Ramos (cell line): ENCODE measurements around the gene FBXO45.
"Not testable (repeated sequence)": the region's sequence is repeated elsewhere in the genome, so short reads cannot be mapped to it uniquely, and the experiment has no call there.

Source experiments
- in situ Hi-C: fragments of 300-500 bp; cut with MboI; formaldehyde crosslinking; loops from one replicate; pipeline ENCODE4 v1.14.3; 2022; ENCODE audit warnings: low sequenced_read_pairs; ENCODE audit not compliant: unreplicated experiment

FBXO45 gene

GRCh38 chr3:196568246-196569002, at the start of gene FBXO45, which contains the start of gene WDR53:
Gene FBXO45, plus strand, starts transcription at chr3:196568660. Its CDS starts 325 bp downstream, at chr3:196568985.
Gene WDR53, minus strand, starts transcription at chr3:196568554. Its CDS starts 7,079 bp downstream, at chr3:196561475.
- in situ Hi-C loops: no loop called here

GRCh38 chr3:196518966-196519717, 49.3 kb upstream of the FBXO45 start:
- in situ Hi-C loops: loop anchor here (10.0 kb wide), 1 partner anchor 494 kb away; no protein-coding TSS in a partner anchor

GRCh38 chr3:196519718-196520082, 48.8 kb upstream of the FBXO45 start:
- in situ Hi-C loops: loop anchor here (5.0 to 10.0 kb wide), 2 partner anchors 262 to 495 kb away; no protein-coding TSS in a partner anchor

GRCh38 chr3:196521291-196521690, 47.2 kb upstream of the FBXO45 start:
- in situ Hi-C loops: loop anchor here (5.0 kb wide), 1 partner anchor 264 kb away; no protein-coding TSS in a partner anchor

- in situ Hi-C loops: loop anchor here (5.0 kb wide), 1 partner anchor 267 kb away; no protein-coding TSS in a partner anchor
Measured at GRCh38 chr3:196523841-196524240, 44.6 kb upstream of the FBXO45 start.

- in situ Hi-C loops: loop anchor here (5.0 kb wide), 1 partner anchor 267 kb away; no protein-coding TSS in a partner anchor
Measured at GRCh38 chr3:196524527-196524926, 43.9 kb upstream of the FBXO45 start.

- in situ Hi-C loops: no loop called here
Measured at GRCh38 chr3:196525141-196525540, 43.3 kb upstream of the FBXO45 start.

GRCh38 chr3:196528639-196529233, 39.7 kb upstream of the FBXO45 start:
- in situ Hi-C loops: no loop called here

GRCh38 chr3:196531418-196531817, 37.0 kb upstream of the FBXO45 start:
- in situ Hi-C loops: no loop called here

GRCh38 chr3:196533260-196533681, 35.2 kb upstream of the FBXO45 start:
- in situ Hi-C loops: no loop called here

GRCh38 chr3:196537319-196537984, 31.0 kb upstream of the FBXO45 start:
- in situ Hi-C loops: no loop called here

- in situ Hi-C loops: no loop called here
Measured at GRCh38 chr3:196541684-196542445, 26.6 kb upstream of the FBXO45 start.

GRCh38 chr3:196544491-196544992, 23.9 kb upstream of the FBXO45 start:
- in situ Hi-C loops: no loop called here

GRCh38 chr3:196546537-196546936, 21.9 kb upstream of the FBXO45 start:
- in situ Hi-C loops: no loop called here

GRCh38 chr3:196547067-196547466, 21.4 kb upstream of the FBXO45 start:
- in situ Hi-C loops: no loop called here

GRCh38 chr3:196549312-196549711, 19.1 kb upstream of the FBXO45 start:
- in situ Hi-C loops: not testable (repeated sequence)

GRCh38 chr3:196550172-196550571, 18.3 kb upstream of the FBXO45 start:
- in situ Hi-C loops: not testable (repeated sequence)

GRCh38 chr3:196552253-196552652, 16.2 kb upstream of the FBXO45 start:
- in situ Hi-C loops: no loop called here

- in situ Hi-C loops: no loop called here
Measured at GRCh38 chr3:196553551-196553950, 14.9 kb upstream of the FBXO45 start.
